Loucy (cell line): Measurements from ENCODE around the gene NOL12.

Experiments used
- CTCF ChIP-seq: fragments of 200-600 bp; sonication (generic); conservative IDR thresholded peaks from 2 replicates; pipeline ENCODE4 v1.5.1; 2014; ENCODE audit warnings: mild to moderate bottlenecking, antibody characterized with exemption, low read length
- EZH2phosphoT487 ChIP-seq: fragments of 200-600 bp; IDR thresholded peaks from 2 replicates; pipeline ENCODE4 v1.6.1; 2018; ENCODE audit warnings: antibody characterized with exemption, mild to moderate bottlenecking, moderate library complexity, borderline replicate concordance

GRCh38 chr22:37704645-37705044 is 18.5 kb downstream of the NOL12 start:
- TF ChIP-seq CTCF (no peak), EZH2phosphoT487 (no peak)
